ENCODE results near the gene RHBDD2. TPM values are rescaled to one million over a fixed set of nuclear protein-coding genes. Genes with fewer than 3 reads are reported as not detected.
"Not testable (repeated sequence)": the region's sequence is repeated elsewhere in the genome, so short reads cannot be mapped to it uniquely, and the experiment has no call there.

RHBDD2 gene
- total RNA-seq, 1 donor from 2014 or later = 33.8 TPM

GRCh38 chr7:75889826-75890225, 11.0 kb downstream of the RHBDD2 start:
- DNase-seq (ENCODE audit: low spot score) = no peak
- no peak for TF ChIP-seq CTCF (IDR thresholded peaks at IDR 0.05)
- Mint-ChIP-seq H3K9me3 (ENCODE audit: low read depth) (no peaks in the 10 kb centered on the region), H3K4me3 (ENCODE audit: unreplicated experiment) (no peak overlapping the region), H3K27ac (ENCODE audit: unreplicated experiment) (peak overlapping the region; percentile 51), H3K4me1 (ENCODE audit: low read depth) (peaks cover 15% of the 10 kb centered on the region), H3K27me3 (ENCODE audit: low read depth) (no peaks in the 10 kb centered on the region), H3K36me3 (ENCODE audit: low read depth) (peaks cover 9% of the 10 kb centered on the region)

DNA sequence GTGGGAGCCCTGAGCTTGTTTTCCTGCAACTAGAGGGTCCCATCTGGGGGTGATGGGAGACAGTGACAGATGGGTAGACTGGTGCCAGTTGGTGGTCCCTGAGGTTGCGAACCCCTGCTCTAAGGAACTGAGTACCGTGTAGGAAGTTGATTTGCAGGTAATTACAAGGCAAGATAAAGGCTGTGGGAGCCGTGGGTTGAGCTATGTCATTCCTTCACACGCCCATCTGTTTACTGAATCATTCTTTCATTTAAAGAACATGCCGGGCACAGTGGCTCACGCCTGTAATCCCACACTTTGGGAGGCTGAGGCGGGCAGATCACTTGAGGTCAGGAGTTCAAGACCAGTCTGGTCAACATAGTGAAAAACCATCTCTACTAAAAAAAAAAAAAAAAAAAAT, 12.4 kb downstream of the RHBDD2 start:
- not testable (repeated sequence) for H3K36me3 Mint-ChIP-seq (ENCODE audit: low read depth); H3K27ac Mint-ChIP-seq (ENCODE audit: unreplicated experiment); H3K9me3 Mint-ChIP-seq (ENCODE audit: low read depth); H3K4me3 Mint-ChIP-seq (ENCODE audit: unreplicated experiment); H3K27me3 Mint-ChIP-seq (ENCODE audit: low read depth); DNase-seq (ENCODE audit: low spot score)
- peaks cover 15% of the 10 kb centered on the region for H3K4me1 Mint-ChIP-seq (ENCODE audit: low read depth)

- Mint-ChIP-seq H3K27ac (ENCODE audit: unreplicated experiment) (no peak overlapping the region), H3K9me3 (ENCODE audit: low read depth) (no peaks in the 10 kb centered on the region), H3K36me3 (ENCODE audit: low read depth) (peaks cover 9% of the 10 kb centered on the region), H3K4me1 (ENCODE audit: low read depth) (peaks cover 15% of the 10 kb centered on the region), H3K27me3 (ENCODE audit: low read depth) (no peaks in the 10 kb centered on the region), H3K4me3 (ENCODE audit: unreplicated experiment) (no peak overlapping the region)
- TF ChIP-seq CTCF (IDR thresholded peaks at IDR 0.05) = no peak
- DNase-seq (ENCODE audit: low spot score) = no peak
Measured at GRCh38 chr7:75891815-75892411, 13.1 kb downstream of the RHBDD2 start.

GRCh38 chr7:75892634-75893272, 13.9 kb downstream of the RHBDD2 start:
- no peak for DNase-seq (ENCODE audit: low spot score)

DNA sequence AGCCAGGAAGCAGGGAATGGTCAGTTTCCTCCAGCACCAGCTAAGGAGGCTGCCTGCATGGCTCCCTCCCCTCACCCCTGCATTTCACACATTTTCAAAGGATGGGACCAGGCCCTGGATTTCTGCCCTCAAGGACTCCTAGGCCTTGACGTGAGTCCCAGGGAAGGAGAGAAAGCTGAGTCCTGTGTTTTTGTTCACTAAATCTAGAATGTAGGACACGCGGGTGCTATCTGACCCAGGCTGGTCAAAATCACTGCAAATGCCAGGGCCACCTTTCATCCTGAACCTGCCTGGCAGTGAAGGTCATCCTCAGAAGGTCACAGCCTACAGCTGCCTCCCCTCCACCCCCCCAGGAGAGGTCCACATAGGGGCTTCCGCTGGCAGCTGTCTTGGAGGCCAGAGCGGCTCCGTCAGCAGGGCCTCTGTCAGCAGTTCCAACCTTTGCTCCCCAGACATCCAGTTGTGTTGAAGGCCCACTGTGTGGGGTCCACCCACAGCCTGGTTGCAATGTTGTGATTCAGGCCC, 18.0 kb downstream of the RHBDD2 start:
- Mint-ChIP-seq H3K36me3 (ENCODE audit: low read depth) (no peaks in the 10 kb centered on the region), H3K4me1 (ENCODE audit: low read depth) (peaks cover 4% of the 10 kb centered on the region), H3K4me3 (ENCODE audit: unreplicated experiment) (no peak overlapping the region), H3K9me3 (ENCODE audit: low read depth) (no peaks in the 10 kb centered on the region), H3K27ac (ENCODE audit: unreplicated experiment) (no peak overlapping the region), H3K27me3 (ENCODE audit: low read depth) (no peaks in the 10 kb centered on the region)
- DNase-seq (ENCODE audit: low spot score) = no peak
- TF ChIP-seq CTCF (IDR thresholded peaks at IDR 0.05) = no peak

More at GRCh38 chr7:75892634-75893272, 13.9 kb downstream of the RHBDD2 start:
- Mint-ChIP-seq H3K27ac (ENCODE audit: unreplicated experiment) (no peak overlapping the region), H3K9me3 (ENCODE audit: low read depth) (no peaks in the 10 kb centered on the region), H3K36me3 (ENCODE audit: low read depth) (peaks cover 6% of the 10 kb centered on the region), H3K4me3 (ENCODE audit: unreplicated experiment) (no peak overlapping the region), H3K4me1 (ENCODE audit: low read depth) (peaks cover 15% of the 10 kb centered on the region), H3K27me3 (ENCODE audit: low read depth) (no peaks in the 10 kb centered on the region)
- TF ChIP-seq CTCF (IDR thresholded peaks at IDR 0.05) = no peak
